Measurements from ENCODE around the gene DNER. TPM values are rescaled to one million over a fixed set of nuclear protein-coding genes. Genes with fewer than 3 reads are reported as not detected.

DNER gene
- polyA plus RNA-seq, 12 donors: 1.2 to 6.9 (median 2.2) TPM; not detected in 2

DNA sequence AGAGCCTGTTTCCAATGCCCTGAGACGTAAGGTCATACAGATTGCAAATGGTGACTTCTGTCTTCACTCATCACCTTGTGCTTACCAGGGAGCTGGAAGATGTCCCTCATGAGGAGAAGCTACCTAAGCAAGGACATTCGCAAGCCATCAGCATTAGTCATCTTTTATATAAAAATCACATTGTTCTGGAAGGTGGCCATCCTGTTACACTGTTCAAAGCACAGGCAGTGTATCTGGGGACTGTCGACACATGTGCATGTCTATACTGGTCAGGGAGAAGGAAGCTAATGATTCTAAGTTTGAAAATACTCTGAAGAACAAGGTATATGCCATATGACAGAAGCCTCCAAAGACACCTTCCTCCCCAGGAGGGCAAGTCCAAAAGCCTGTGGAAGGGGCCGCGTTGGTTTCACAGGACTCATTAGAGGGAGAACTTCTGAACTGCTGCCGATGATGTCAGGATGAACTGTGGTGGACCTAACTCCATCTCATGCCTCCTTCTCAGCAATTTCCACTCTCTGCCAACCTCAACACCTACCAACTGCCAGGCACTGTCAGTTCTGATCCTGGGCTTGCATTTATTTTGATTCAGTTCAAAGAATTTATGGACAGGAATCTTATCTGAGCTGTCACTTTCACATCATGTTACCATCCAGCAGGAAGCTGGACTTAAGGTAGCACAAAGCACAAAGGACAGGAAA, 39.4 kb downstream of the DNER start:
- DNase-seq: no peak

DNA sequence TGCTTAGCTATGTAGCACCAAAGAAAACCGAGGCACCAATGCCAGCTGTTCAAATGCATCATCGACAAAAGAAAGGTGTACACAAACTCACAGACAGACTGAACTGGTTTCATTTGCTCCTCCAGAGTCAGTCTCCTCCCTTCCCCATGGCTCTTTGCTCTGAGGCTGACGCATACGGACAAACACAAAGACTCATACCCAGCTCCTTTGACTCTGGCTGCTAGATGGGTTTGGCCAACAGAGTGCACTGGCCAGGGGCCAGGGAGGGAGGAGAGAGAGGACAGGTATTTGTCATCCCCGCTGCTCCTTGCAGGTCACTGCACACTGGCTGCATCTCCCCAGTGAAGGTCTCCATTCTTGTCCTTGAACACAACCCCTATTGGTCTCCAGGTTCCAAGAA, 40.7 kb downstream of the DNER start:
- no peak for DNase-seq

DNA sequence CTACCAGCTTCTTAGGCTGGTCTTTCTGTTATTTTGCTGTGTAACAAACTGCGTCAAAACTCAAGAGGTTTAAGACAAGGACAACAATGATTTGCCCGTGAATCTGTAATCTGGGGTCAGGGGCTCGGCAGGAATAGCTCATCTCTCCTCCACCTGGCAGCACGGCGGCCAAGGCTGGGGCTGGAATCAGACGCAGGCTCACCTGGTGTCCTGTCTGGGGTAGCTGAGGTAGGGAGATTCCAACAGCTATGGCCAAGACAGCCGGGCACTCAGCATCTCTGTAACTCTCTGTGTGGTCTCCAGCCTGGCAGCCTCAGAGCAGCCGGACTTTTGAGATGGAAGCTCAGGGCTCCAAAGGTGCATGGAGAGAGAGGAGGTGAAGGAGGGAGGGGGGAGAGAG, 42.3 kb downstream of the DNER start:
- no peak for DNase-seq

DNA sequence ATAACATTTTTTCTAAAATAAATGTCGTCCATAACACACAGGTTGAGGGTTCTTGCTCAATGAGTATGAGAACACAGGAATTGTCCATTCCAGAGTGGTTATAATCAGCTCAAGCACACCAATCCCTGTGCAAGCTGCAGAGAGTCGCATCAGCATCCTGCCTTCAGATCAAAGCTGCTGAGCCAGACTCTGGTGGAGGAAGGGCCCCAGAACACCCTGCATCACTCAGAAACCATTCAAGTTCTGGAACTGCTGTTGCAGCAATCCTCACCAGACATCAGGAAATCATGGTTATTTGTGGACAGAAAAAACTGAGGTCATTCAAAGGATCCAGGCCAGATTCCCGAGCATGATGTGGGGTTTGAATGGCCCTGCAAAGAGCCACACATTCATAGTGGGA, 44.5 kb downstream of the DNER start:
- no peak for DNase-seq

DNA sequence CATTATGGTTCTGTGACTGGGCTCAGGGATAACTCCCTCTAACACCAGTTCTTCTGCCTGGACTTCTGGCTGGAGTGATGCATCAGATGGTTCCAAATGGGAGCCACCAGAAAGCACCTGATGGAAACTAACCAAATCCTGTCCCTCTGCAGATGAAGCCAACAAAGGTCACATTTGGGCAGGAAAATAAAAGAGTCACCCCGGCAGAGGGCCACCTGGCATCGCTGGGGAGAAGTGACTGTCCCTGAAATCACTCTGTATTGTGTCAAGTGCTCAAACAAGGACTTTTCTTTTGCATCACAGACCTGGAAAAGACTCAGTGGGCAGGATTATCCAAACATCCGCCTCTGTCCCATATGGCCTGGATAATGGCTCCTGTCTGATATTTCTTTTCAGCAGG, 47.5 kb downstream of the DNER start:
- no peak for DNase-seq

DNA sequence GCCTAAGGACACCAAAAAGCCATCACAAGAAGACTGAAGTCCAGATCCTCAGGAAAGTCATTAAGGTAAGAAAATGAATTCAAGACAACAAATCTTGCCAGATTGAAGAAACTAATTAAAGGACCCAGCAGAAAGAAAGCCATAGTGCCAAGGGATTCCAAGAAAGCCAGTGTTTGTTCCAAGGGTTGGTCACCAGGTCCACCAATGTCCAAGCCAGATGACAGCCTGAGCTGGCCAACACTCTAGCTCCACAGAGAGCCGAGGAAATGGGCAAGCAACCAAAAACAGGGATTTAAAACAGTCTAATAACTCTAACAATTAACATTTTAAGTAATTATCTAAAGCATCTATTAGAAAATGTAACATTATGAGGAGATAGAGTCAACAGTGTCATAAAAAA, 49.2 kb downstream of the DNER start:
- DNase-seq: no peak

DNA sequence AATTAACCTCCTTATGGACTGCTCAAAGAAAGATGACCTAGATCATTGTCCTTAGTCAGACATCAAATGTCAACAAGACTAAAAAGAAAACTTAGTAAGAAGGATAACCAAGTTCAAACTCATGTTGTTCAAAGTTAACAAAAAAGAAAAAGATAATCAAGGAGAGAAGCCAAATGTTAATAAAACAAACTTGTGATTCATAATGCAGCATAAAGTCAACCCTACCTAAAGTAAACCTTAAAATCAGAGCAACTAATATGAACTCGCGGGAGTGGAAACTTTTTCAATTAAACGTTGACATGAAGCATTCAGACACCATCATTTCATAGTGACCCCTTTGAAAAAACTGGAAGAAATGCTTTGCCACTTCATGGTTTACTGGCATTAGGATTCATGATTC, 52.9 kb downstream of the DNER start:
- no peak for DNase-seq

DNA sequence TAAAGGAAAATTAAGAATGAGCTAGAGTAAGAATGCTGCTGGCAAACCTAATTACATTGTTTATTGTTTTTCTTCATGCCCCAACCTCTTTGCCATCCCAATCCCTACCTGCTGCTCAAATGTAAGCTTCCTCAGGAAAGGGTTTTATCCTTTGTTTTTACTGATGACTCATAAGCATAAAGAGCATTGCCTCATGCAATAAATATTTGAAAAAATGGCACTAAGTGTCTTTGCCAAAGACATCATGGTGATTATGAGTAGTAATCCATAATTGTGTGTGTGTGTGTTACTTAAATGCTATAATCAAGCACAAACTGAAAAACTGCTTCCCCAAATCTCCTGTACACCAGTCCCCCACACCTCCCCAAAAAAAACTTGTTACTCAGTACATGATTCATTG, 53.4 kb downstream of the DNER start:
- DNase-seq: no peak

DNA sequence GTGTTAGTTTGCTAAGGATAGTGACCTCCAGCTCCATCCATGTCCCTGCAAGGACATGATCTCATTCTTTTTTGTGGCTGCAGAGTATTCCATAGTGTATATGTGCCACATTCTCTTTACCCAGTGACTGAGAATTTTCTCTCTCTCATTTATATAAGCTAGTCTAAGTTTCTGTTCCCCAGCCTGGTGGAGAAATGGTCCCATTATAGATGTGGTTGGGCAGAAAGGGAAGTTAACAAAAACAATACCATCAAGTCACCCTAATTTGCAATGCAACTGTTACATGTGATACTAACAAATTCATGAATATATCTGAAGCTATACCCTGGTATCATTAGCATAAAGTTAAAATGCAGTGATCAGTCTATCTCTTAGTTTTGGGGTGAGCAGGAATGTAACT, 54.0 kb downstream of the DNER start:
- no peak for DNase-seq

DNA sequence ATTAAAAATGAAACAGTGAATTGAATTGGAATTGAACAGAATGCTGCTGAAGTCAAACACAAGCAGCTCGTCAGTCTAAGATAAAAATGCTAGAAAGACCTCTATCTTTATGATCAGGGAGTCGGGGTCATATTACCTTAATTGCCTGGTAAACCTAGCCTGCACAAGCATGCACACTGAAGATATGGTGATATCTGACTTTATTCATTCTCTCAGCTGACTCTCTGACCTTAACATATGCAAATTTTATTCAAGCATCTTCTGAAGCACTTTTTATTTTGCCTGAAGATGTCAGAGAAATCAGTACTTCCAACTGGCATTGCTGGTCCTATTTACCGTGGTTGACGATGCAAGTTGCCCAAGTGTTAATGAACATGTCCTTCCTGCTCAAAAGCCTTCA, 56.4 kb downstream of the DNER start:
- DNase-seq: no peak

DNA sequence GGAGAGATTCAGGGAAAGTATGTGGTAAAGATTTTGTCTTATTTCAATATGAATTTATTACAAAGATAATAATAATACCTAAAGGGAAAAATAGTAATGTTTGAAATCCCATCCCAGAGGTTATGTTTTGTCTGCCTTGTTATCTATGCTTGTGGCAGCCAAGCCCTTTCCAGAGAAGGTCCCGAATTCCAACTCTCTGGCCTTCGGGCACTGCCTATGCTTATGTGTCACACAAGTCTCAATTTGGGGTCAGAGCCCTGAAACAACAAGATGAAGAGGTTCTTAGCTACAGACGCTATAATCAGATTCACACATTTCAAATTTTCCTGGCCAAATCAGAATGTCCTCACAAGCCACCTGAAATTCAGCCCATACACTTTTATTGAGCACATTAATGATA, 59.9 kb downstream of the DNER start:
- no peak for DNase-seq

DNA sequence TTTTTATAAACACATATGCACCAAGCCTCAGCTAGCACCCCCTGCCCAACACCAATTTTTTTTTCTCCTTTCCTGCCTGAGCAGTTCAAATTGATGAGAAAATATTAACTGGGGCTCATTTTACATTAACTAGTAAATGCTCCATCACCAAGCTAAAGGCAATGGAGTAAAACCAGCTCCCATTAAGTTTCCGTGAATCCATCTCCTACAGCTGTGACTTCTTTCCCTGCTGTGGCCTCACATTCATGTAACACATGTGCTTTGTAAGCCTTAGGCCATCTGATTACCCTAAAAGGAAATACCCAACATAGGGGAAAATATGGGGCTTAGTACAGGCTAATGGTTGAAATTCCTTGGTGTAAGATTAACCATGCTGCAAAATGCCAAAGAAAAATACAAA, 60.8 kb downstream of the DNER start:
- DNase-seq: no peak

DNA sequence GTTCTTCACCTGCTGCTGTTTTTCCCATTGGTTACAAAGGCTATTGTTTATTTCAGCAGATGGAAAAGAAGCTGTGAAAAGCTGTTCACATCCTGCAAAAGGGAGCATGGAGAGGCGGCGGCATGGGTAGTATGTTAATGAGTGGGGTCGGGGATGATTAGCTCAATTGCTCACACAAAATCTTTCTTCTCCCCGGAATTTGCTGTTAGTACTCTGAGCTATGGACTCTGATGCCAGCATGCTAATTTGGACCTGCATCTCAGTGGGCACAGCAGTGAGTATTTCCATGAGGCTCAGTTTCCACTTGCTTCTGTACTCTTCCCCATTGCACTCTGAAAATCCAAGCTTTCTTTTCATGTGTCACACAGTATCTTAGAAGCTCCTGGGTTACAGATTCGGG, 61.6 kb downstream of the DNER start:
- no peak for DNase-seq

DNA sequence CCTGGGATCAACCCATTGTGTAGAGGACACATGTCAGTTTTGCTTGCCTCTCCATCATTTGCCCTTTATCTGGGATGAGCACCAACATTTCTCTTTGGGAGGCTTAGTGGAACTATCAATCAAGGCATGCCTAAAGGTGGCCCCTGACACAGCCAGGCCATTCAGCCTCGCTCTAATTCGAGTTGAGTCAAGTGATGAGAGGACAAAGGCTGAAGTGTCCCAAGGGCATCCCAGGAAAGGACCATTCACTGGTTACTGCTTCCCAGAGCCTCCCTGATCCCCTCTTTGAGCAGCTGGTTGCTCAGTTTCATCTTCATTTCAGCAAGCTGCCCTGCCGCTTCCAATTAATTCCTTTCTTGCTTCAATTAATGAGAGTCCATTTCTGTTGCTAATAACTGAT, 63.5 kb downstream of the DNER start:
- DNase-seq: no peak

DNA sequence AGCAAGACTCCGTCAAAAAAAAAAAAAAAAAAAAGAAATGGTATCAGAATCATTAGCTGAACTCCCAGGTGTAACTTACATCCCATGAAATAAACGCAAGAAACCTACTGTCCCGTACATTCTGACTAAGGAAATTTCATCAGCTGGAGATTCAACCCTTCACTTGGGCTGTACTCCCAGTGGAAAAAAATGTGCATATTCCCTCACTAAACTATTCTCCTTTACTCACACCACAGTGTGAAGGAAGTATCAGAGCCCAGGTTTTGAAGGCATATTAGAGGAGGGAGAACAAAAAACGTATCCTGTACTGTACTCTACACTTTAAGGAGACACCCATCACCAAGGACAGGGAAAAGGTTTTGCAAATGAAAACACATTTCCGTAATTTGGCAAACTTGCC, 64.3 kb downstream of the DNER start:
- DNase-seq: no peak

DNA sequence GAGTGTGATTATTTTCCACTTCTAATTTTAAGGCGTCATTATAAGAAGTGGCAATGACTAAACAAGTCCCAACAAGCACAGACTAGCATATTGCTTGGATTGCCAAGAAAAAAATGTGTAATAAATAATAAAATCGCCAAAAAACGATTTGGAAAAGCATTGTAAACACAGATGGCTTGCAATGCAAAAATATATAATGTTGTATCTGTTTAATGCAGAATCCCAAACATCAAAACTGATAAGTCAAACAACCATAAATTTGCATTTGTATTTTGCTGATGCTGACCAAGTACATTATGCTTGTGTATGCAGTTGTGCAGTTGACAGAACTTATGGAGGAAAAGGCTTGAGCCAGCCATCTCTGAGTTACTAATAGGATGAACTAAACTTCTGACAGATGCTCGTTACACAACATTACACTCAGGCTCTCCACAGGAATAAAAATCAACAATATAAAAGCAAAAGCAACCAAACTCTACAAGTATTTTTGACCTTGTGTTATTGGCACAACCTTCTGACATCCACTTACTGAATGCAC, 68.1 kb downstream of the DNER start:
- no peak for DNase-seq

DNA sequence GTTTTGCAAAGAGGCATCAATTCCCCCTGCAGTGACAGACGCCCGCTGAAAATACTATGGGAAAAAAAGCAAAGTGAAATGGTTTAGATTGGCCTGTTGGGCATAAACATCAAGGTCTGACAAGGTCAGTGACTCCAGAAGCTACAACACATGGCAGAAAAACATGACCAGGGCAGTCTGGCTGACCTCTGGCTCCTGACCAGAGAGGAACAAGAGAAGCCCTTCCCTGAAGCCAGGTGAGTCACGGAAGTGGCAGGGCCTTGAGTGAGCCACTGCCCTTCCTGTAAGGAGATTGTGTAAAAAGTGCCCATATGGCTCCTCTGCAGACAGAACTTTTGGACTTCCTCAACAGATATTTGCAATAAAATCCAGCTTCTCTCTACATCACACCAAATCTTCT, 72.0 kb downstream of the DNER start:
- DNase-seq: no peak

DNA sequence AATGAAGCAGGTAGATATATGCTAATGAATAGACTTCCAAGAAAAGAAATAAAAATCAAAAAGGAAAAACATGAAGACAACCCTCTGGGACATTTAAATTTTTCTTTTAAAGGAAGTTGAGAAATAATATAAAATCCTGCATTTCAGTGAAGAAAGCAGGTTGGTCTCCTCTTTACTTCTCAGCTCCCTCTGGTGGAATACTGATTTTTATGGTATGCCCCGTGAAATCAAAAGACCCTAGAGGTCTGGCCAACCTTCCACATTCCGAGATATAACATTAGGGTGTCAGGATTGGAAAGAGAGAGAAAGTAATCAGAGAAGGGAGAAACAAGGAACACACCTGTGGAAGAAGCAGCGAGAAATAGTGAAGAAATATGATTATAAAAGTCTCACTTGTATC, 72.7 kb downstream of the DNER start:
- DNase-seq: no peak

DNA sequence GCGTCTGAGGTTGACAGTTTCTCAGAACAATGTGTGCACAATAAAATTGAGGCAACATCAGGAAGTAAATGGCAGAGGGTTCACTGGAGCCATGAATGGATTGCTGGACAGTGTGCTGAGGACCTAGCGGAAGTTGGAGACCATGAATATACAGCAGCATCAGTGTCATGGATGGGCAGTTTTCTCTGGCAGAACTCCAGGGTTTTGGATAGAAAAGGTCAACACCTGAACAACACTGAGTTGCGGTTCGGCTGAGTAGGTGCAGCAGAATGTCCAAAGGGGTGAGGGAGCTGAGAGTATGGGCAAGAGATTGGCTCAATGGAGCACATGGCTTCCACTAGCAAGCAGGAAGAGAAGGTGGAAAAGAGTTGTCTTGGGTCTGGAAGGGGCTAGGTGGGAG, 73.7 kb downstream of the DNER start:
- no peak for DNase-seq

DNA sequence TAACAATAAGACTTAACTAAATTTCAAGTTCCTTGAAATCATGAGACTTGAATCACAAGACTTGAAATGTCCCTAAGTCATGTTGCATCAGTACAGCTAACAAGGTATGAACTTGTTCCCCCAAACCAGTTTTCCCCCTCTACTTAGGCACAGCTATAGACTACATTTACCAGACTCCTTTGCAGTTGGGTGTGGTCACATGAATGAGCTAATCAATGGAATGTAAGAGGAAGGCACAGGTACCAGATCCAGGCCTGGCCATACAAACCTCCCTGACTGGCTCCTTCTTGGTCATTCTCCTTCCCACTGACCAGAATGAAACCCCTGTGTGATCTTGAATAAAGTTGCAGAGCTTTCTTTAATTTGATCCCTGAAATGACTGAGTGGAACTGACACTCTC, 77.8 kb downstream of the DNER start:
- no peak for DNase-seq

DNA sequence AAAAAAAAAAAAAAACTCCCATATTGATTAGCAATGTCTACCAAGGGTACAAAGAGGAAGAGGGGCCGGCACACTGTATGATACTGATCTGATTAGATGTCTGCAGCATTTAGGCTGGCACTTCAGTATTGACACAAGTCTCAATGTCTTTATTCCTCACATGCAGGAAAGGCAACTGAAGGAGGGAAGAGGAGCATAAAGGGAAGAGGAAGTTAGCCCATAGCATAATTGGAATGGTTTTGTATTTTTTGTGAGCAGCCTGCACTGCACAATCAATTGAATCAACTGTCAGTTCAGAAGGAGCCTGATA, 79.0 kb downstream of the DNER start:
- DNase-seq: no peak

DNA sequence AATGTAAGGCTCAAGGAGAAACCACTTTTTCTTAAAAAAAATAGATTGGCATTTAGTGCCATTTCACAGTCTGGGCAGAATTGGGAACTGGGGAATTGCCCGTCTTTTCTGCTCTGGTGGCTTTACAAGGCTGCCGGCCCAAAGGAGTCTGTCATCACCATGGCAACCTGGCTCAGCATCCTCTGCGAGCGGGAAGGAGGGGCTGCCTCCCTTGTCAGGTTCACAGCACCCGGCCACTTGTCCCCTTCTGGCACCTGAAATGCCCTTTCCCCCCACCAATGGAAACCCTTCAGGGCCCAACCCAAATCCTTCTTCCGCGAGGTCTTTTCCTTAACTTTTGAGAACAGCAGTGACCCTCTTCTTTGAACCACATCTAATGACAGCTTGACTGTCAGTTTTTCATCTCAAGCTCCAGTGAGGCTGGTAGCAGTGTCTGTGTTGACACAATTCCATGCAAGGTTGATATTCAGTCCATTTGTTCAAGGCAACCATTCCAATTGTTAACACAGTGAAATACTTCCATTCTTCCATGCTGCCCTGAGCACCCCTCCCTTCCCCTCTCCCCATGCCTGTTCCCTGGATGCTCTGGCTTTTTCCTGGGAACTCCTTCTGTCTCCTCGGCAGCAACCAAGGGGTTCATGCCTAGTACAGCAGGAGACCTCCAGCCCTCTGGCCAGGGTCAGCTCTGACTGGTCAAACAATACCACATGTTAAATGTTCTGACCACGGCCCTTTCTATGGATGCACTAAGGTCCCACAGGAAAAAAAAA, 79.6 kb downstream of the DNER start:
- DNase-seq: no peak

DNA sequence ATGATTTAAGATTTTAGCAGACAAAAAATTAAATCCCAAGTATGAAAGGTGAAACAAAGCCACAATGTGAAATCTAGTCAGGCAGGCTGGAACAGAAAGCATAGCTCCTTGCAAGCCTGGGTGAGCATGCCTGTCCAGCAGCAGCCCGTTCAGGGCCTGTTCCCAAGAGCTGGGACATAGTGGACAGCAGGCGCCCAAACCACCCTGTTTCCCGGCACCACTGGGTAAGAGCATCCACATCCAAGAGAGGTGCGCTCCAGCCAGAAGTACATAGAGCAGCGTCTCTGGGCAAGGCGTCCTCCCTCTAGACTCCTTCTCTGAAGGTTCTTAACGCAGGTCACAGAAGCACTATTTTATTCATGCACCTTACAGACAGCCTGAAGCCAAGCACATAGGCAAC, 80.8 kb downstream of the DNER start:
- no peak for DNase-seq

DNA sequence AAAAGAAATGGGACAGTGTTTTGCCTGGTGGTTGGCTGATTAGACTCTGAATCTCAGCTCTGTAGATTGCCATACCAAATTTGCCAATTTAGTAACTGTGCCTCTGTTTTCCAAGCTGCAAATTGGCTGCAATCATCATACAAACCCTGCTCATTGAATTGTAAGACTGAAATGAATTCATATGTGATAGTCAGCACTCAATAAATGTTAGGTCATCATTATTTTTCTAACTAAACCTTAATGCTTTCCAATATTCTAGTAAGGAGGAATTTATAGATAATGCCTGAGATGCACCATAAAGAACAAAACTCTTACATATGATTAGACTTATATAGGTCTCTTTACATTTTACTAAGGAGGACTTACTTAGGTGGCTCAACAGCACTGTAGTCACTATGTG, 85.3 kb downstream of the DNER start:
- no peak for DNase-seq

Data from muscle of arm (tissue), 12 donors.